Fibroblast of lung (primary cell): ENCODE results near the gene THEMIS2.

Experiments
- CTCF ChIP-seq, 2 donors: IDR thresholded peaks in 1 of 2; conservative IDR thresholded peaks in 1 of 2; 1 replicate in 1 of 2; 2 replicates in 1 of 2; pipeline ENCODE4 v1.5.1; 2011 to 2012; ENCODE audit warnings: low read length in 2 of 2, control low read depth in 1 of 2, inconsistent platforms in 1 of 2, low read depth in 1 of 2, mild to moderate bottlenecking in 1 of 2
- EZH2 ChIP-seq: IDR thresholded peaks from 2 replicates; pipeline ENCODE4 v1.5.1; 2012; ENCODE audit warnings: low read length, control low read depth, mild to moderate bottlenecking; ENCODE audit errors: missing control alignments

GRCh38 chr1:27915082-27915575 is 42.8 kb downstream of the THEMIS2 start:
- no peak for TF ChIP-seq CTCF (conservative IDR thresholded peaks at IDR 0.05 in 1 of 2, IDR thresholded peaks at IDR 0.05 in 1 of 2; ENCODE audit: low read depth in 1 of 2, low read length in 2 of 2)
- no peak for TF ChIP-seq EZH2
